GM12878 (cell line): Measurements from ENCODE around the gene DCP1A. TPM values are rescaled to one million over a fixed set of nuclear protein-coding genes. Genes with fewer than 3 reads are reported as not detected.

Experiments
- ATAC-seq: fragments of 200-7000 bp; cut with Tn5 transposase; 3 replicates; pipeline ENCODE4 v1.9.1; 2020; ENCODE audit warnings: mild to moderate bottlenecking, moderate library complexity
- BruUV-seq: library from RNA; stranded (reverse); fragments of 400-500 nt; replicated peaks from 2 replicates; lab custom pipeline; 2021; lab: Mats Ljungman, UMichigan
- CTCF ChIA-PET: fragments of 300-600 bp; sonication (Branson Sonifier 250); formaldehyde crosslinking; extraction: SDS; loops from one replicate; lab custom pipeline; 2021; ENCODE audit warnings: inconsistent platforms; lab: Yijun Ruan, JAX
- POLR2A ChIA-PET: fragments of 350-600 bp; formaldehyde crosslinking; extraction: SDS; loops from one replicate; lab custom pipeline; 2021; ENCODE audit warnings: inconsistent platforms; lab: Charles Lee
- RAD21 ChIA-PET: fragments of 300-600 bp; sonication (Branson Sonifier 250); formaldehyde crosslinking; loops from one replicate; lab custom pipeline; 2023; ENCODE audit warnings: antibody characterized with exemption; ENCODE audit not compliant: unreplicated experiment; lab: Charles Lee
- SMC1A ChIA-PET: fragments of 300-600 bp; sonication (Branson Sonifier 250); formaldehyde crosslinking; loops from one replicate; lab custom pipeline; 2023; ENCODE audit not compliant: unreplicated experiment, uncharacterized antibody; lab: Charles Lee
- DNase-seq: peaks from one replicate; pipeline ENCODE4 v3.0.0-alpha.2; 2011; ENCODE audit warnings: low read depth, low spot score
- FAIRE-seq: peaks from 3 replicates; lab custom pipeline; 2011; peaks lifted over from hg19 to GRCh38; lab: Jason Lieb, UNC
- H2AFZ ChIP-seq: 2 replicates; pipeline ENCODE4 v1.6.0; 2011; ENCODE audit warnings: low read depth, low read length, control low read depth; ENCODE audit not compliant: control insufficient read depth
- H3K27ac ChIP-seq: 2 replicates; pipeline ENCODE4 v1.5.1; 2011; ENCODE audit warnings: control low read depth; ENCODE audit not compliant: control insufficient read depth, insufficient read depth
- H3K27me3 ChIP-seq, 2 experiments: replicated peaks in 1 of 2; 2 replicates each; pipeline versions ENCODE4 v1.6.0 to v1.6.1; 2011; ENCODE audit warnings: low read length in 1 of 2; ENCODE audit not compliant: control insufficient read depth in 2 of 2, insufficient read depth in 2 of 2
- H3K36me3 ChIP-seq, 2 experiments: 2 replicates each; pipeline ENCODE4 v1.5.1; 2011; ENCODE audit warnings: low read length in 1 of 2; ENCODE audit not compliant: control insufficient read depth in 2 of 2, insufficient read depth in 2 of 2
- H3K4me1 ChIP-seq: 2 replicates; pipeline ENCODE4 v1.6.1; 2011; ENCODE audit warnings: mild to moderate bottlenecking, low read length, moderate library complexity, mixed read lengths; ENCODE audit not compliant: control insufficient read depth, insufficient read depth
- H3K4me2 ChIP-seq: 2 replicates; pipeline ENCODE4 v1.6.0; 2011; ENCODE audit warnings: control low read depth; ENCODE audit not compliant: control insufficient read depth, insufficient read depth
- H3K4me3 ChIP-seq: fragments of 200-600 bp; sonication (generic); 2 replicates; pipeline ENCODE4 v1.5.1; 2016
- H3K79me2 ChIP-seq: 2 replicates; pipeline ENCODE4 v1.6.0; 2011; ENCODE audit warnings: low read length; ENCODE audit not compliant: control insufficient read depth, insufficient read depth
- H3K9ac ChIP-seq: 2 replicates; pipeline ENCODE4 v1.8.0; 2011; ENCODE audit warnings: low read length, control low read depth, mixed read lengths; ENCODE audit not compliant: control insufficient read depth, insufficient read depth
- H3K9me3 ChIP-seq: replicated peaks from 3 replicates; pipeline ENCODE4 v1.5.1; 2011; ENCODE audit warnings: mild to moderate bottlenecking, low read length; ENCODE audit not compliant: control insufficient read depth, insufficient read depth
- H4K20me1 ChIP-seq: 2 replicates; pipeline ENCODE4 v1.6.0; 2011; ENCODE audit not compliant: control insufficient read depth, insufficient read depth
- BCLAF1 ChIP-seq: fragments of 450-650 bp; IDR thresholded peaks from 2 replicates; pipeline ENCODE4 v1.6.1; 2017; ENCODE audit warnings: antibody characterized with exemption, mild to moderate bottlenecking, moderate library complexity
- CUX1 ChIP-seq: IDR thresholded peaks from 2 replicates; pipeline ENCODE4 v1.6.1; 2012; ENCODE audit warnings: improper control_type of control experiment, low read depth, low read length; ENCODE audit not compliant: insufficient replicate concordance
- WGBS: methylation state at CpG from one replicate; pipeline ENCODE4 v1.1.6; 2016; ENCODE audit warnings: low lambda C conversion rate; ENCODE audit not compliant: insufficient replicate concordance, insufficient coverage; ENCODE audit errors: missing lambda C conversion rate; 5-methylcytosine and 5-hydroxymethylcytosine counted together
- in situ Hi-C: fragments of 300-500 bp; cut with MboI; formaldehyde crosslinking; loops from 9 replicates; pipeline ENCODE4 v1.14.3; 2018; ENCODE audit warnings: mixed read lengths
- intact Hi-C: fragments of 100-400 bp; cut with micrococcal nuclease; formaldehyde crosslinking; loops from one replicate; pipeline ENCODE4 v1.14.2; 2022; ENCODE audit not compliant: unreplicated experiment
- polyA plus RNA-seq, 11 experiments: library from polyadenylated mRNA; depleted of rRNA in 4 of 11; unstranded in 6 of 11; stranded (reverse) in 5 of 11; fragments of >200 nt; fragmentation: Nextera tagmentation in 4 of 11; fragmentation: Illumina TruSeq in 1 of 11; extraction: Ambion mirVana in 4 of 11; extraction: Trizol in 1 of 11; gene quantifications; 1 replicate in 1 of 11; 2 replicates in 10 of 11; pipeline versions ENCODE4 v1.2.1 to v1.2.3, GENCODE V29; 2011 to 2016; ENCODE audit warnings: inconsistent platforms in 2 of 11, missing spikeins in 2 of 11, low read depth in 1 of 11
- total RNA-seq, 4 experiments: library from RNA; depleted of rRNA in 3 of 4; stranded (reverse); fragments of >200 nt in 3 of 4; fragmentation: Illumina TruSeq in 1 of 4; extraction: Trizol in 1 of 4; gene quantifications; 2 replicates each; pipeline versions ENCODE4 v1.2.1 to v1.2.3, GENCODE V29; 2013 to 2021

DCP1A gene
- total and polyA plus RNA-seq, 10 of the 15 experiments (the other 5 are each of a cell fraction or from before 2014, with no cell fraction given): 12.5 to 34.6 (median 16.3) TPM

GRCh38 chr3:53380306-53380705, 33.0 kb upstream of the DCP1A start:
- no peak for TF ChIP-seq BCLAF1
- TF ChIP-seq CUX1: no peak
- WGBS: 0% methylated on average over 1 of the region's 1 CpG
- intact Hi-C loops: no loop called here
- CTCF ChIA-PET: interaction anchor here (1.4 to 2.4 kb wide), 2 partner anchors 134 to 330 kb away, joined by 3 to 10 read pairs; no protein-coding TSS in a partner anchor
- RAD21 ChIA-PET: no interaction called here
- ATAC-seq: no peak
- no peaks in the 10 kb centered on the region for H4K20me1 ChIP-seq
- H3K36me3 ChIP-seq: no peaks in the 10 kb centered on the region
- no peak for DNase-seq
- no peaks in the 10 kb centered on the region for H3K9me3 ChIP-seq
- no peaks in the 10 kb centered on the region for H3K27me3 ChIP-seq
- FAIRE-seq: no peak
- BruUV-seq: no TSS peak
- H3K4me3 ChIP-seq: no peak overlapping the region
- POLR2A ChIA-PET: interaction anchor here (0.5 kb wide), 1 partner anchor 259 kb away, joined by 4 read pairs; no protein-coding TSS in a partner anchor
- no peaks in the 10 kb centered on the region for H3K4me1 ChIP-seq
- SMC1A ChIA-PET: interaction anchor here (1.0 kb wide), 1 partner anchor 246 kb away, joined by 3 read pairs; no protein-coding TSS in a partner anchor
- H3K4me2 ChIP-seq: no peak overlapping the region
- no peak overlapping the region for H2AFZ ChIP-seq
- no peaks in the 10 kb centered on the region for H3K79me2 ChIP-seq
- no peak overlapping the region for H3K9ac ChIP-seq
- in situ Hi-C loops: no loop called here
- H3K27ac ChIP-seq: no peak overlapping the region
